ENCODE data around the gene C1orf146.
A peak's percentile ranks its signal among the peaks of the same experiment; 100 is the strongest.
"Not testable (repeated sequence)": the region's sequence is repeated elsewhere in the genome, so short reads cannot be mapped to it uniquely, and the experiment has no call there.

Gene C1orf146, protein sequence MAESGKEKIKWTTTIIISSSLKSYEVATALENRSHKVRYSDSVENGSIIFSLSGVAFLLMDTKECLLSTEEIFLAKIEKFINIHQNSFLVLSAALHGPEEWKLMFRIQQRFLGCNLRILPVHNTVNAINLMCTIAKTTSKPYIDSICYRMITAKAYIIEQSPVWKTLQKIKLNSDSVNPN

GRCh38 chr1:92217721-92218120 lies at the start of gene C1orf146:
Gene C1orf146, plus strand, starts transcription at chr1:92217915. Its CDS starts 13,506 bp downstream, at chr1:92231421.
- no peak for DNase-seq

DNA sequence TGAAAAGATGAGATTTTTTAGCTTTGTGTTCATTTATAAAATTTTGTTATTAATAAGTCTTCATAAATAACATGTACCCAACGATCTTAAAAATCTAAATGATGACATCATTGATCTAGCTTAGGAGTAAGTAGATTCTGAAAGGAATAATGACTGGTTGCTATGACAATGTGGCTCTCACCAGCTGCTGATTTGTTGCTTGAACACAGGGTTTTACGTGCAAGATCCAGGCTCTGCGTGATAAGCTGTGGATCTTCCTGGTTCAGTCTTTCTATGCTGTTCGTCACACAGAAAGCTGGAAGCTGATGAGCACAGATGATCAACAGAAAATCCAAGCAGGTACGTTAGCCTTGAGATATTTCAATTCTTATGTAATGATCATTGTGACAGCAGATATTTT lies 49.1 kb upstream of the C1orf146 start:
- DNase-seq, result peak; percentile 12

DNA sequence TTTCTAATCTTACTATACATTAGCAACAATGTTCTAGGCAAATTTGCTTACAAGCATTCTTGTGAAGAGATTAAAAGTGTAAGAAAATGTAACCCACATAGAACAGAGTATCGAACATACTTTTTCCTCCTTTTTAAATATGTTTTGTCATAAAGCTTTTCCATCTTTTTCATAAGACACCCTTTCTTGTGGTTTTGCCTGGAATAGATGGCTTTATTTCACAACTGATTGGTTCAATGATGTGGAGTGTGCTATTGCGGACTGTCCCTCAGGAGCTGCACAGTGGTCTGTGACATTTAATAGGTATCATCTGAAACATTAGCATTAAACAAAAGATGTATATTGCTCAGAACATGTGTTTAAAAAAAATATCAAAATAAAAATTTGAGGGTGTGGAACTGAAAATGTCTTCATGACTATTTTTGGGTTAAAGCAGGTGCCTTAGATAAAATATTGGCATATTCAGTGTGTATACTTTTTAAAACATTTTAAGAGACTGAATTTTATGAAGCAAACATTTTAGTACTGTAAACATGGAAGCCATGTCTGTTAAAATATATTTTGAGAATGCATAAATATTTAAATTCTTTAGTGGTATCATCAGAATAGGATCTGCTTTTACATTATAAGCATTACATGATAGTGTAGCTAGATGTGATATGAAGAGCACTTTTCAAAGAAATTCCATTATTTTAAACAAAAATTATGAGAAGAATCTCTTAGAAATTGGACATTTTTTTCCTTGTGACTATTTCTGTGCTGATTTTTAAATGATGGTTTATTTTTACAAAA lies 48.3 kb upstream of the C1orf146 start:
- no peak for DNase-seq

DNA sequence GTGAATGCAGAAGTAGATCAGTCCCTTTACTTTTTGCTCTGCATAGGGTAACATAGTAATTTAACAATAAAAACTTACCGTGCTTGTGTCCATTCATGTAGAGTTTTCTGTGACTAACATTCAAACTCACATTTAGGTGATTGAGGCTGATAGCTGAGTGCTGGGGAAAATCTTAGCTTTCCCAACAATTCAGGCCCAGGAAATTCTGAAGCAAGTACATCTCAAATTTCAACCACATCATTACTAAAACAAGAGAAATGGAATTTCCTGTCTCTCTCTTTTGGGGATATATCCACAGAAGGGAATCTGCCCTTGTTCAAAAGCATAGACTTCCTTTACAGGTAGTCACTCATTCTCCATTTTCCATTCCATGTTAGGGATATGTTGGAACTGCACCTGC lies 33.1 kb upstream of the C1orf146 start:
- DNase-seq, result no peak

DNA sequence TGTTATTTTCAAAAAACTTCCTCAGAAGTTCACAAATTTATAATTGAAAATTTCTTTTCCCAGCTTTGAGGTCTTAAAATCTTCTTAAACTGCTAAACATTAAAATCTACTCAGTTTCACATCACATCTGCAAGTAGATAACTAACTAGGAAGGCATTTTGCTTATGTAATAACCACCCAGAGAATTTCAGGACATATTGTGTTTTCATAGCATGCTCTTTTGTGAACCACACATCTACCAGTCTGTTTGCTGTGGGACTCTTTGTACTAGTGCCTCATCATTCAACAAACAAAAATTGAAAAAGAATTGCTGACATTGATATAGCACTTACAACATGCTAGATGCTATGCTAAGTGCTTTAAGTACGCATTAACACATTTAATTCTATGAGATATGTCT lies 31.6 kb upstream of the C1orf146 start:
- DNase-seq, result no peak

DNA sequence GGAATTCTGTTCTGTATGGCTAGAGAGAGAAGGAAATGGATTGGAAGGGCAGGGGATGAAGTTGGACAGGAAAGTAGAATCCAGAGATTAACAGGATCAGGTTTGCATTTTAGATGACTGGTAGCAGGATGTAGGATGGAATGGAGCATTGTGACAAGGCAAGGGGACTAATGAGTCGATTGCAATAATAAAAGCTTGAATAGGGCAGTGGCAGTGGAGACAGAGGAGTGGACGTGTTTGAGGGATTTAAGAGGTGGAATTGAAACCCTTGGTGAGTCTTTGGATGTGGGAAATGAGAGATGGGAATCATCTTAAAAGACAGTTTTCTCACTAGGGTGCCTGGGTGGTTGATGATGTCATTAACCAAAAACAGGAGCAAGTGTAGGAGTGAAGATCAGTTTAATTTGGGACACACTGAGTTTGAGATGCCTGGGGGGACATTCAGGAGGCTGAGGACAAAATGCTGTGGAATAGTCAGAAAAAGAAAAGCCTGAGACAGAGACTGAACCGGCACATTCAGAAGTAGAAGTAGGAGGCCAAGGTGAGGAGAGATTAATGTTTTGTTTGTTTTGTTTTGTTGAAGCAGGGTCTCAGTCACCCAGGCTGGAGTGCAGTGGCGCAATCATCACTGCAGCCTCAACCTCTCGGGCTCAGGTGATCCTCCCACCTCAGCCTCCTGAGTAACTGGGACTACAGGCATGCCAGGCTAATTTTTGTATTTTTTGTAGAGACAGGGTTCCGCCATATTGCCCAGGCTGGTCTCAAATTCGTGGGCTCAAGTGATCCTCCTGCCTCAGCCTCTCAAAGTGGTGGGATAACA lies 29.1 kb upstream of the C1orf146 start:
- no peak for DNase-seq

- DNase-seq, result no peak
Measured at GRCh38 chr1:92191726-92192125, 26.0 kb upstream of the C1orf146 start.

GRCh38 chr1:92192246-92192645 lies 25.5 kb upstream of the C1orf146 start:
- no peak for DNase-seq

- DNase-seq, result no peak
Measured at GRCh38 chr1:92194511-92194910, 23.2 kb upstream of the C1orf146 start.

DNA sequence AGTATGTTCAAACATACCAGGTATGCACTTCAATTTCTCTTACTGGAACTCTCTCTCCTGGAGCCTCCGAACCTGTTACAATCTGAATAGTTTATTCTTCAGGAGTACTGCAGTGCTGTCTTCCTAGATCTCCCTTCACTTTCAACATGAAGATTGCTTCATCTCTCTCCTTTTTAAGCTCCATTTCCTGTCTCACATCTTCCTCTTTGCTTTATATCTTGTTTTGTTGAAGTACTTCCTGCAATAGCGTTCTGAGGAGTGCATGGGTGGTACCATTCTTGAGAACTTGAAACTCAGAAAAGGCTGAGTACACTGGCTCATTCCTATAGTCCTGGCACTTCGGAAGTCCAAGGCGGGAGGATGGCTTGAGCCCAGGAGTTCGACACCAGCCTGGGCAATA lies 15.7 kb upstream of the C1orf146 start:
- DNase-seq, result no peak

DNA sequence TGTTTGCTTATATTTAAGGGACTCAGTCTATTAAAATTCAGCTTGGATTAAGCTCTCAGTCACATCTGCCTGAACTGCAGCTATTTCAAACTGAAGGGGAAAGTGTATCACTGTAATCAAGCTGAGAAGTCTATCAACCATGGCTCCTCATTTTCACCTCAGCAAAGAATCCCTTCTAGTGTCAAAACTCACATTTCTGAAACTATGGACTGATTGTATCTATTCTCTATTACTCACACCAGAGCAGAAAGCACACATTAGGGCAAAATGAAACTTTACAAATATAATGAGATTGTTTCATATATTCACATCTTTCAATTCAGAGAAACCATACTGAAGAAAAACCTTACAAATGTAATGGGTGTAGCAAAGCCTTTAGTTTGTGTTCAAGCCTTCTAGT lies 14.6 kb upstream of the C1orf146 start:
- no peak for DNase-seq

DNA sequence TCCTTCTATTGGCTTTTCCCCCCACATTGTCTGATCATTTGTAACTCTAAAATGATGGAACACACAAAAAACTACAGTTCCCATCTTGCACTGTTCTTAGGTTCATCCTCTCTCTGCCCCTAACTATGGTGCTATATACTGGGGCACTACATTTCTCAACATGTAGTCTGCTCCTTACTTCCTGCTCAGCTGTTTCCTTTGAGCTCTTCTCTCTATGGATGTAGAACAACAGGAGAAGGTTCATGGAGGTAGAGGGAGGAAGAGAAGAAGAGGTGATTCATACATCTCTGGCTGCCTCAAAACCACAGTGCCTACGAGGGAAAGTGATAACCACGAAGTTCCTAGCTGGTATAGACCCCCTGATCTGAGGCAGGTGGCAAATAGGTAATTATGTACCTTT lies 7.0 kb upstream of the C1orf146 start:
- DNase-seq, result no peak

GRCh38 chr1:92211166-92211565 lies 6.5 kb upstream of the C1orf146 start:
- DNase-seq, result no peak

DNA sequence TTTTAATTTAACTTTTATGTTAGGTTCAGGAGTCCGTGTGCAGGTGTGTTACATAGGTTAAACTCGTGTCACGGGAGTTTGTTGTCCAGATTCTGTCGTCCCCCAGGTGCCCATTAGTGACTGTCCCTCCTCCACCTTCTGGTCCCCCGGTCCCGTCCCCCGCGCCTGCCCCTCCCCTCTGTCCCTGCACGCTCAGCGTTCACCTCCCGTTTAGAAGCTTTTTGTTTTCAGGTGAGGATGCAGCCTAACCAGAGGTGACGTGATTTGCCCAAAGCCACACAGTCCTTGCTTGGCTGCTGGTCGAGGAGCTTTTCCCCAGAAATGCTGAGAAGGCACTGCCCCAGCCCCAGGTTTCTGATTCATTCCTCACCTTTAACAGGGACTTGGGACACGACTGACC lies 844 bp downstream of the C1orf146 start:
- DNase-seq, result no peak

DNA sequence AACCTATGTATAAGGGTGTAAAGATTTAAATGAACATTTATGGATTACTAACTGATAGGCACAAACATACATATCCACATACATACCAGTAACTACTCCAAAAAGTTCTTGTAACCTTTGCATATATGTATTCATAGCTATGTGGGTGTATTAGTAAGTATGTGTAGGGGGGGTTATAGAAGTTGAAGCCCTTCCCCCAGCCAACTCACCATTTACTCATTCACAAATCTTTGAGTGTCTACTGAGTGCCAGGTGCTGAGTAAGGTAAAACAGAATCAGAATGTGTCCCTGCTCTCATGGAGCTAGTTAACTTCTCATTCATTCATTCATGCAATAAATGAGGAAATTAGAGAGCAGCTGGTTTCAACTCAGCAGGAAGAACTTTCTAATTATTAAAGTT lies 1.3 kb downstream of the C1orf146 start:
- no peak for DNase-seq

GRCh38 chr1:92228401-92228800 lies 10.7 kb downstream of the C1orf146 start:
- no peak for DNase-seq

- DNase-seq, result no peak
Measured at GRCh38 chr1:92230736-92231135, 13.0 kb downstream of the C1orf146 start.

GRCh38 chr1:92240034-92240433 lies 22.3 kb downstream of the C1orf146 start:
- DNase-seq, result peak; percentile 10

- no peak for DNase-seq
Measured at GRCh38 chr1:92244376-92244775, 26.7 kb downstream of the C1orf146 start.

- not testable (repeated sequence) for DNase-seq
Measured at GRCh38 chr1:92254714-92255113, 37.0 kb downstream of the C1orf146 start.

- DNase-seq, result no peak
Measured at GRCh38 chr1:92259350-92259749, 41.6 kb downstream of the C1orf146 start.

DNA sequence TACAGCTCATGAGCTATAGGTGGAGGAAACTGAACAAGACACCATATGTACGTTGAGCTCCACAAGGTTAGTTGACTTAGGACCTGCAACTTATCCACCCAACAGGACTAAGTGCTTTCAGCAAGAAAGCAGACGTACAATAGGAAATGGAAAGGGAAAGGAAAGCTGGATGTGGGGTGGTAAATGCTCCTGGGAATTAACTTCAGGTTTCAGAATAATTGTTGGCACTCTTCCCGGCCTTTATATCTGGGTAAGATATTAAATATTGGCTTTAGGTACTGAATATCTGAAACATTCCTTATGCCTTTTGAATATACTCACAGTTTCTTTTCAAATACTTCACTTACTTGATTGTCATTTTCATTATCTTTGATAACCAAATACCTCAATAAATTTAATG lies 44.8 kb downstream of the C1orf146 start:
- no peak for DNase-seq

GRCh38 chr1:92273039-92273438 lies 55.3 kb downstream of the C1orf146 start:
- DNase-seq, result no peak

DNA sequence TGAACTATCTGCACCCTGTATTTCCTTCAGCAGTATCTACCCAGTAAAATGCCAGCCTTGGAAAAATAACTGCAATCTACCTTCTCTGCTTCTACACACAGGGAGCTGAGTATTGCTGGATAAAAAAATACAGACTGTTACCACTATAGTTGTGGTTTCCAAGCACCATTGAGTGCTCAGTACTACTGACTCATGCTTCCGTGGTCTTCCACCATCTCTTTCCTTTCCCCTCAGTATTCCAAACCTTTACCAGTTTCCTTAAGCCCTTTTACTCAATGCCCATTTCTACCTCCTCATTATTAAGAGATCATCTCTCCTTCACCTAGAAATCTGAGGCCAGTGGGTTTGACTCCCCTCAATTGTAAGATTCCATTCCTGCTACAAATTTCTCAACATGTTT lies 57.2 kb downstream of the C1orf146 start:
- DNase-seq, result no peak
